MM.1S (cell line): ENCODE measurements around the gene PEX14.

Source experiments
- DNase-seq: peaks from one replicate; pipeline ENCODE4 v3.0.0-alpha.2; 2015
- H2AFZ ChIP-seq: fragments of 300-600 bp; sonication (generic); 2 replicates; pipeline ENCODE4 v1.6.0; 2016; ENCODE audit warnings: antibody characterized with exemption, low read length
- H3F3A ChIP-seq: fragments of 300-600 bp; sonication (generic); 2 replicates; pipeline ENCODE4 v1.6.1; 2016; ENCODE audit warnings: mild to moderate bottlenecking, antibody characterized with exemption, low read length, moderate library complexity, mixed read lengths; ENCODE audit not compliant: insufficient read depth
- H3K27ac ChIP-seq: fragments of 300-600 bp; sonication (generic); 2 replicates; pipeline ENCODE4 v1.5.1; 2016; ENCODE audit warnings: mild to moderate bottlenecking, low read length
- H3K27me3 ChIP-seq: fragments of 300-600 bp; sonication (generic); replicated peaks from 2 replicates; pipeline ENCODE4 v1.6.0; 2016; ENCODE audit warnings: low read length; ENCODE audit not compliant: insufficient read depth
- H3K36me3 ChIP-seq: fragments of 300-600 bp; sonication (generic); replicated peaks from 2 replicates; pipeline ENCODE4 v1.6.1; 2016; ENCODE audit warnings: mild to moderate bottlenecking, low read length, mixed read lengths; ENCODE audit not compliant: insufficient read depth
- H3K4me1 ChIP-seq: fragments of 300-600 bp; sonication (generic); 2 replicates; pipeline ENCODE4 v1.6.1; 2016; ENCODE audit warnings: low read length, mixed read lengths
- H3K4me2 ChIP-seq: fragments of 300-600 bp; sonication (generic); 2 replicates; pipeline ENCODE4 v1.6.0; 2016; ENCODE audit warnings: low read depth, low read length
- H3K4me3 ChIP-seq: fragments of 300-600 bp; sonication (generic); 2 replicates; pipeline ENCODE4 v1.5.1; 2016; ENCODE audit warnings: low read length, mixed read lengths
- H3K79me2 ChIP-seq: fragments of 300-600 bp; sonication (generic); 2 replicates; pipeline ENCODE4 v1.6.1; 2016; ENCODE audit warnings: mixed run types, low read length, mixed read lengths
- H3K9ac ChIP-seq: fragments of 300-600 bp; sonication (generic); 2 replicates; pipeline ENCODE4 v1.6.1; 2016; ENCODE audit warnings: low read length, mixed read lengths
- H3K9me2 ChIP-seq: fragments of 300-600 bp; sonication (generic); replicated peaks from 2 replicates; pipeline ENCODE4 v1.6.1; 2016; ENCODE audit warnings: mild to moderate bottlenecking, low read length, mixed read lengths; ENCODE audit not compliant: insufficient read depth
- H3K9me3 ChIP-seq: fragments of 300-600 bp; sonication (generic); replicated peaks from 2 replicates; pipeline ENCODE4 v1.6.1; 2016; ENCODE audit warnings: mild to moderate bottlenecking, low read length, mixed read lengths; ENCODE audit not compliant: insufficient read depth
- H4K20me1 ChIP-seq: fragments of 300-600 bp; sonication (generic); 2 replicates; pipeline ENCODE4 v1.6.1; 2016; ENCODE audit warnings: mild to moderate bottlenecking, low read length, moderate library complexity, mixed read lengths; ENCODE audit not compliant: insufficient read depth
- EZH2 ChIP-seq: fragments of 300-600 bp; sonication (generic); optimal IDR thresholded peaks from 2 replicates; pipeline ENCODE3; 2017; ENCODE audit warnings: low read depth, mild to moderate bottlenecking, antibody characterized with exemption, low read length, mixed read lengths
- EZH2phosphoT487 ChIP-seq: fragments of 300-600 bp; sonication (generic); IDR thresholded peaks from 2 replicates; pipeline ENCODE4 v1.6.1; 2018; ENCODE audit warnings: antibody characterized with exemption, low read length
- TF ChIP-seq, protein P1 (sequence below): fragments of 300-600 bp; sonication (generic); IDR thresholded peaks from 2 replicates; pipeline ENCODE4 v1.5.1; 2016; ENCODE audit warnings: antibody characterized with exemption, low read length, mixed read lengths

PEX14 gene

DNA sequence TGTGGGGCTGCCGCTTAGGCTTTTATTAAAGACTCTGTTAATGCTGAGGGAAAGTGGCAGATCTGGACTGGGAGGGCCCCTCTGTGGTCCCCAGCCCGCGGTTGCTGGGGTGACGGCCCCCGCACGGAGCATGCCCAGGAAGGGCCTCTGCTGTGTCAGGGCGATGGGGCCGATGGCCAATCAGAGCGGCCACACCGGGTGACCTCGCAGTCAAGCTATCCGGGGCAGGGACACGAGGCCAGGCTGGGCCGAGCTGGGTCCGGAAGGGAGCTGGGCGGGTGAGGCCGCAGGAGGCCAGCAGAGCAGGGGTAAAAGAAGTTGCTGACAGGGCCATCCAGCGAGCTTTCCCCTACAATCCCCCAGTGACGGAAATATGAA, 176.6 kb downstream of the PEX14 start:
- DNase-seq: no peak
- H3K27me3 ChIP-seq: peaks cover 92% of the 10 kb centered on the region
- H3K4me3 ChIP-seq: no peak overlapping the region
- no peak overlapping the region for H3K9ac ChIP-seq
- H3K36me3 ChIP-seq: no peaks in the 10 kb centered on the region
- H2AFZ ChIP-seq: no peak overlapping the region
- no peaks in the 10 kb centered on the region for H3F3A ChIP-seq
- no peaks in the 10 kb centered on the region for H4K20me1 ChIP-seq
- TF ChIP-seq EZH2: no peak
- no peak for TF ChIP-seq EZH2phosphoT487
- TF ChIP-seq, protein P1, sequence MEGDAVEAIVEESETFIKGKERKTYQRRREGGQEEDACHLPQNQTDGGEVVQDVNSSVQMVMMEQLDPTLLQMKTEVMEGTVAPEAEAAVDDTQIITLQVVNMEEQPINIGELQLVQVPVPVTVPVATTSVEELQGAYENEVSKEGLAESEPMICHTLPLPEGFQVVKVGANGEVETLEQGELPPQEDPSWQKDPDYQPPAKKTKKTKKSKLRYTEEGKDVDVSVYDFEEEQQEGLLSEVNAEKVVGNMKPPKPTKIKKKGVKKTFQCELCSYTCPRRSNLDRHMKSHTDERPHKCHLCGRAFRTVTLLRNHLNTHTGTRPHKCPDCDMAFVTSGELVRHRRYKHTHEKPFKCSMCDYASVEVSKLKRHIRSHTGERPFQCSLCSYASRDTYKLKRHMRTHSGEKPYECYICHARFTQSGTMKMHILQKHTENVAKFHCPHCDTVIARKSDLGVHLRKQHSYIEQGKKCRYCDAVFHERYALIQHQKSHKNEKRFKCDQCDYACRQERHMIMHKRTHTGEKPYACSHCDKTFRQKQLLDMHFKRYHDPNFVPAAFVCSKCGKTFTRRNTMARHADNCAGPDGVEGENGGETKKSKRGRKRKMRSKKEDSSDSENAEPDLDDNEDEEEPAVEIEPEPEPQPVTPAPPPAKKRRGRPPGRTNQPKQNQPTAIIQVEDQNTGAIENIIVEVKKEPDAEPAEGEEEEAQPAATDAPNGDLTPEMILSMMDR: no peak
- no peak overlapping the region for H3K4me2 ChIP-seq
- H3K79me2 ChIP-seq: no peaks in the 10 kb centered on the region
- H3K4me1 ChIP-seq: no peaks in the 10 kb centered on the region
- H3K9me2 ChIP-seq: no peaks in the 10 kb centered on the region
- no peaks in the 10 kb centered on the region for H3K9me3 ChIP-seq
- no peak overlapping the region for H3K27ac ChIP-seq

DNA sequence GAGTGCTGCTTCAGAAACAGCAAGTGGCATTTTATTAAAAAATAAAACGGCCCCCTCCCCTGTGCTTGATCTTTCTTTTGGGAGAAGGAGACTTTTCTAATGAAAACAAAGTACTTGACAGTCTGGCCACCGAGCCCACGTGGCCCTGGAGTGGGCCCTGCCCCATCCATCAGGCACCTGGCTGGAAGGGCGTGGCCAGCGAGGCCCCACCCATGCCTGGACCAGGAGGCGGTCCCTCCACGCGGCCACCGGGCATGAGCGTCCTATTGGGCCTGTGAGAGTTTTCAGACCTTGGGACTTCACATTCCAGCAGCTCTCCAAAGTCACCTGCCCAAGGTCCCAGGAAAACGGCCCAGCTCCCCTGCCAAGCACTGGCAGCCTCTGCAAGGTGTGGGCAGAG, 177.0 kb downstream of the PEX14 start:
- no peaks in the 10 kb centered on the region for H4K20me1 ChIP-seq
- no peaks in the 10 kb centered on the region for H3K4me1 ChIP-seq
- no peak overlapping the region for H3K4me3 ChIP-seq
- H3K27me3 ChIP-seq: peaks cover 92% of the 10 kb centered on the region
- H3K9me2 ChIP-seq: no peaks in the 10 kb centered on the region
- no peaks in the 10 kb centered on the region for H3F3A ChIP-seq
- TF ChIP-seq EZH2 (no peak), EZH2phosphoT487 (no peak)
- TF ChIP-seq, protein P1: no peak
- no peak for DNase-seq
- H3K79me2 ChIP-seq: no peaks in the 10 kb centered on the region
- H2AFZ ChIP-seq: no peak overlapping the region
- no peak overlapping the region for H3K27ac ChIP-seq
- H3K4me2 ChIP-seq: no peak overlapping the region
- no peaks in the 10 kb centered on the region for H3K9me3 ChIP-seq
- no peak overlapping the region for H3K9ac ChIP-seq
- no peaks in the 10 kb centered on the region for H3K36me3 ChIP-seq

DNA sequence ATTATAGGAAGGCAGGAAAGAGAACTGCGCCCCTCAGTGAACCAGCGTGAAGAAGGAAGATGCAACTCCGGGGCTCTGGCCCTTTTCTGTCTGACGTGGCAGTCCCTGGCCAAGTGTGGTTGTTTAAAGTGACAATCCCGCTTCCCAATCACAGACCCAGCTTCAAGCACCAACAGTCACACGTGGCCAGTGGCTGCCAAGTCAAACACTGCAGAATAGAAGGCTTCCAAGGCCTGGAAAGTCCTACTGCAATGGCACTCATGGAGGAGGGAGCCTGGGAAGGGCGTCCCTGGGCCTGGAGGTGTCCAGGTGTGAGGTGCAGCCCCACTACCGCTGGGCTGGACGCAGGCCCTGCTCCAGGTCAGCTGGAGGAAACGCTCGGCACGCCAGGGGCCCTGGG, 177.9 kb downstream of the PEX14 start:
- no peak for DNase-seq
- no peak overlapping the region for H3K27ac ChIP-seq
- H3K9ac ChIP-seq: no peak overlapping the region
- H3K9me3 ChIP-seq: no peaks in the 10 kb centered on the region
- no peak overlapping the region for H3K4me2 ChIP-seq
- no peaks in the 10 kb centered on the region for H3F3A ChIP-seq
- H3K4me1 ChIP-seq: no peaks in the 10 kb centered on the region
- no peak overlapping the region for H3K4me3 ChIP-seq
- H3K27me3 ChIP-seq: peaks cover 91% of the 10 kb centered on the region
- no peaks in the 10 kb centered on the region for H3K36me3 ChIP-seq
- H3K79me2 ChIP-seq: no peaks in the 10 kb centered on the region
- H2AFZ ChIP-seq: no peak overlapping the region
- no peaks in the 10 kb centered on the region for H4K20me1 ChIP-seq
- TF ChIP-seq EZH2phosphoT487: no peak
- TF ChIP-seq EZH2: no peak
- TF ChIP-seq, protein P1: no peak
- H3K9me2 ChIP-seq: no peaks in the 10 kb centered on the region
